H9 (cell line): Measurements from ENCODE around the gene FAR1. TPM values are rescaled to one million over a fixed set of nuclear protein-coding genes. Genes with fewer than 3 reads are reported as not detected.
"Not testable (repeated sequence)": the region's sequence is repeated elsewhere in the genome, so short reads cannot be mapped to it uniquely, and the experiment has no call there.

Experiments used
- DNase-seq: peaks from one replicate; pipeline ENCODE4 v3.0.0-alpha.2; 2017
- H2AFZ ChIP-seq: one replicate; pipeline ENCODE4 v1.6.1; 2013; ENCODE audit warnings: mild to moderate bottlenecking, low read length, control low read depth, moderate library complexity
- H2AK5ac ChIP-seq: 2 replicates; pipeline ENCODE4 v1.6.1; 2013; ENCODE audit warnings: low read length, control low read depth, mixed read lengths; ENCODE audit not compliant: insufficient read length
- H2BK120ac ChIP-seq: one replicate; pipeline ENCODE4 v1.6.1; 2013; ENCODE audit warnings: low read depth, mild to moderate bottlenecking, low read length, control low read depth, inconsistent platforms; ENCODE audit not compliant: poor library complexity, severe bottlenecking
- H2BK12ac ChIP-seq: 2 replicates; pipeline ENCODE4 v1.6.1; 2013; ENCODE audit warnings: low read length, control low read depth, mixed read lengths, low read depth; ENCODE audit not compliant: insufficient read length
- H2BK15ac ChIP-seq: 2 replicates; pipeline ENCODE4 v1.6.1; 2013; ENCODE audit warnings: low read depth, low read length, control low read depth
- H2BK20ac ChIP-seq: one replicate; pipeline ENCODE4 v1.6.1; 2013; ENCODE audit warnings: low read depth, mild to moderate bottlenecking, low read length, control low read depth, inconsistent platforms; ENCODE audit not compliant: poor library complexity, severe bottlenecking
- H2BK5ac ChIP-seq: 2 replicates; pipeline ENCODE4 v1.6.1; 2013; ENCODE audit warnings: low read length, control low read depth, mixed read lengths; ENCODE audit not compliant: insufficient read length
- H3K14ac ChIP-seq: 2 replicates; pipeline ENCODE4 v1.6.1; 2013; ENCODE audit warnings: low read length, control low read depth; ENCODE audit not compliant: insufficient read depth
- H3K18ac ChIP-seq: 2 replicates; pipeline ENCODE4 v1.6.1; 2013; ENCODE audit warnings: low read depth, mild to moderate bottlenecking, mixed read lengths, low read length, control low read depth; ENCODE audit not compliant: insufficient read length
- H3K23ac ChIP-seq: 2 replicates; pipeline ENCODE4 v1.6.1; 2013; ENCODE audit warnings: low read length, control low read depth, mixed read lengths, low read depth; ENCODE audit not compliant: insufficient read length
- H3K23me2 ChIP-seq: 2 replicates; pipeline ENCODE4 v1.6.1; 2013; ENCODE audit warnings: low read depth, mild to moderate bottlenecking, mixed read lengths, low read length, control low read depth; ENCODE audit not compliant: insufficient read length, poor library complexity, severe bottlenecking
- H3K27ac ChIP-seq: 2 replicates; pipeline ENCODE4 v1.5.1; 2013; ENCODE audit warnings: low read length, control low read depth, mixed read lengths, low read depth; ENCODE audit not compliant: insufficient read length
- H3K27me3 ChIP-seq: 2 replicates; pipeline ENCODE4 v1.6.1; 2013; ENCODE audit warnings: low read length, control low read depth, inconsistent platforms; ENCODE audit not compliant: insufficient read depth
- H3K4ac ChIP-seq: 2 replicates; pipeline ENCODE4 v1.6.1; 2013; ENCODE audit warnings: low read depth, mild to moderate bottlenecking, control low read depth, inconsistent platforms, low read length, moderate library complexity
- H3K4me1 ChIP-seq: 2 replicates; pipeline ENCODE4 v1.6.1; 2013; ENCODE audit warnings: low read length, control low read depth, inconsistent platforms; ENCODE audit not compliant: insufficient read depth
- H3K4me2 ChIP-seq: 2 replicates; pipeline ENCODE4 v1.6.1; 2013; ENCODE audit warnings: low read length, control low read depth, mixed read lengths; ENCODE audit not compliant: insufficient read length, insufficient read depth
- H3K56ac ChIP-seq: 2 replicates; pipeline ENCODE4 v1.6.1; 2013; ENCODE audit warnings: low read depth, mild to moderate bottlenecking, mixed read lengths, low read length, control low read depth; ENCODE audit not compliant: insufficient read length
- H3K79me1 ChIP-seq: 2 replicates; pipeline ENCODE4 v1.6.1; 2013; ENCODE audit warnings: low read depth, mild to moderate bottlenecking, moderate library complexity, low read length, control low read depth, inconsistent platforms; ENCODE audit not compliant: insufficient read depth, poor library complexity, severe bottlenecking
- H3K79me2 ChIP-seq: 2 replicates; pipeline ENCODE4 v1.6.1; 2013; ENCODE audit warnings: low read length, control low read depth, inconsistent platforms; ENCODE audit not compliant: insufficient read depth
- H3K9ac ChIP-seq: 2 replicates; pipeline ENCODE4 v1.6.1; 2013; ENCODE audit warnings: low read length, control low read depth, mixed read lengths; ENCODE audit not compliant: insufficient read length; ENCODE audit errors: extremely low read depth
- H3K9me3 ChIP-seq: one replicate; pipeline ENCODE4 v1.6.1; 2013; ENCODE audit warnings: low read depth, low read length, inconsistent platforms; ENCODE audit not compliant: control insufficient read depth
- H3T11ph ChIP-seq: one replicate; pipeline ENCODE4 v1.6.1; 2013; ENCODE audit warnings: mild to moderate bottlenecking, low read length, control low read depth, inconsistent platforms
- H4K20me1 ChIP-seq: one replicate; pipeline ENCODE4 v1.6.1; 2013; ENCODE audit not compliant: control insufficient read depth, insufficient read length, insufficient read depth
- H4K5ac ChIP-seq: 2 replicates; pipeline ENCODE4 v1.6.1; 2013; ENCODE audit warnings: low read depth, mild to moderate bottlenecking, mixed read lengths, low read length, control low read depth; ENCODE audit not compliant: insufficient read length
- H4K8ac ChIP-seq: replicated peaks from 2 replicates; pipeline ENCODE4 v1.6.1; 2013; ENCODE audit warnings: low read length, control low read depth, mixed read lengths, low read depth; ENCODE audit not compliant: insufficient read length
- H4K91ac ChIP-seq: 2 replicates; pipeline ENCODE4 v1.6.1; 2013; ENCODE audit warnings: low read depth, mild to moderate bottlenecking, moderate library complexity, mixed read lengths, low read length, control low read depth; ENCODE audit not compliant: insufficient read length
- H3K27ac Mint-ChIP-seq, 3 experiments: 2 replicates in 2 of 3; 3 replicates in 1 of 3; pipeline ENCODE4 v1.8.0; 2020 to 2021; ENCODE audit warnings: mixed read lengths in 3 of 3, mild to moderate bottlenecking in 1 of 3, moderate library complexity in 1 of 3
- H3K27me3 Mint-ChIP-seq: 2 replicates; pipeline ENCODE4 v1.8.0; 2021; ENCODE audit warnings: low read depth, mild to moderate bottlenecking, moderate library complexity, mixed read lengths
- H3K36me3 Mint-ChIP-seq, 3 experiments: 2 replicates in 2 of 3; 3 replicates in 1 of 3; pipeline ENCODE4 v1.8.0; 2020 to 2021; ENCODE audit warnings: low read depth in 3 of 3, mixed read lengths in 3 of 3; ENCODE audit not compliant: insufficient read depth in 1 of 3
- H3K4me1 Mint-ChIP-seq, 2 experiments: 2 replicates each; pipeline ENCODE4 v1.8.0; 2020; ENCODE audit warnings: mixed read lengths in 2 of 2
- H3K4me3 Mint-ChIP-seq, 2 experiments: 2 replicates in 1 of 2; 3 replicates in 1 of 2; pipeline ENCODE4 v1.8.0; 2020 to 2021; ENCODE audit warnings: mild to moderate bottlenecking in 2 of 2, mixed read lengths in 2 of 2, moderate library complexity in 1 of 2
- H3K9me3 Mint-ChIP-seq, 2 experiments: 2 replicates in 1 of 2; 3 replicates in 1 of 2; pipeline ENCODE4 v1.8.0; 2020; ENCODE audit warnings: mild to moderate bottlenecking in 2 of 2, mixed read lengths in 2 of 2, moderate library complexity in 1 of 2
- WGBS: extraction: QIAGEN DNeasy Blood & Tissue Kit; methylation state at CpG from one replicate; pipeline ENCODE4 v1.1.7; 2013; ENCODE audit warnings: missing lambda C conversion rate, low lambda C conversion rate, mixed read lengths; ENCODE audit not compliant: insufficient read length; ENCODE audit errors: extremely low coverage; 5-methylcytosine and 5-hydroxymethylcytosine counted together
- total RNA-seq: library from RNA; stranded (reverse); gene quantifications from 2 replicates; pipeline ENCODE4 v1.2.1, GENCODE V29; 2021

Gene FAR1
- total RNA-seq, 1 experiment from 2014 or later: 72.5 TPM

DNA sequence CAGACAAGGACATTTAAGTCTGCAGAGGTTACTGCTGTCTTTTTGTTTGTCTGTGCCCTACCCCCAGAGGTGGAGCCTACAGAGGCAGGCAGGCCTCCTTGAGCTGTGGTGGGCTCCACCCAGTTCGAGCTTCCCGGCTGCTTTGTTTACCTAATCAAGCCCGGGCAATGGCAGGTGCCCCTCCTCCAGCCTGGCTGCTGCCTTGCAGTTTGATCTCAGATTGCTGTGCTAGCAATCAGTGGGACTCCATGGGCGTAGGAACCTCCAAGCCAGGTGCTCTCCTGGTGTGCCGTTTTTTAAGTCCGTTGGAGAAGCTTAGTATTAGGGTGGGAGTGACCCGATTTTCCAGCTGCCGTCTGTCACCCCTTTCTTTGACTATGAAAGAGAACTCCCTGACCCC is 39.8 kb upstream of the FAR1 start:
- no CpG with 5 or more reads among the region's 8 CpGs for WGBS

More for the DNA sequence above, 39.8 kb upstream of the FAR1 start:
- H4K20me1 ChIP-seq, H3K4me1 Mint-ChIP-seq, H2AFZ ChIP-seq, H2BK120ac ChIP-seq, H4K91ac ChIP-seq, H2BK20ac ChIP-seq, H3K27ac ChIP-seq, H3K79me2 ChIP-seq, H3K4me3 Mint-ChIP-seq, H2AK5ac ChIP-seq, H3K4me2 ChIP-seq, H3K27me3 ChIP-seq, H3K23ac ChIP-seq, H3K18ac ChIP-seq, H2BK5ac ChIP-seq, H3K14ac ChIP-seq, H3K56ac ChIP-seq, H3K4me1 ChIP-seq, H2BK12ac ChIP-seq, H3K27ac Mint-ChIP-seq, H3K9me3 ChIP-seq, H4K8ac ChIP-seq, H3K27me3 Mint-ChIP-seq, DNase-seq, H4K5ac ChIP-seq, H3K4ac ChIP-seq, H3K23me2 ChIP-seq, H3K79me1 ChIP-seq, H3K9ac ChIP-seq, H3T11ph ChIP-seq, H2BK15ac ChIP-seq: not testable (repeated sequence)
- H3K9me3 Mint-ChIP-seq: peaks cover 22 to 33% of the 10 kb centered on the region in 2 experiments
- H3K36me3 Mint-ChIP-seq: peaks cover 0 to 14% (median 2%) of the 10 kb centered on the region in 3 experiments; a peak in 1 of 7 replicates
